HG03378 (cell line): ENCODE results near the gene ZMYND19.
A peak's percentile ranks its signal among the peaks of the same experiment; 100 is the strongest.
"Not testable (repeated sequence)": the region's sequence is repeated elsewhere in the genome, so short reads cannot be mapped to it uniquely, and the experiment has no call there.

Source experiments
- ATAC-seq: cut with Tn5 transposase; IDR thresholded peaks from one replicate; pipeline ENCODE4 v1.9.1; 2021; ENCODE audit warnings: mild to moderate bottlenecking, moderate library complexity; ENCODE audit not compliant: unreplicated experiment

ZMYND19 gene

GRCh38 chr9:137590469-137591383, at the start of gene ZMYND19:
Gene ZMYND19, minus strand, starts transcription at chr9:137590512. Its CDS starts 249 bp downstream, at chr9:137590263.
- peak; percentile 35 for ATAC-seq

- no peak for ATAC-seq
Observed at GRCh38 chr9:137639303-137640051, 49.2 kb upstream of the ZMYND19 start.

- ATAC-seq = no peak
Observed at GRCh38 chr9:137638680-137639079, 48.4 kb upstream of the ZMYND19 start.

- ATAC-seq = no peak
Observed at GRCh38 chr9:137634016-137634415, 43.7 kb upstream of the ZMYND19 start.

GRCh38 chr9:137632230-137633161, 42.2 kb upstream of the ZMYND19 start:
- ATAC-seq = no peak

GRCh38 chr9:137631345-137632229, 41.3 kb upstream of the ZMYND19 start:
- ATAC-seq = no peak

- no peak for ATAC-seq
Observed at GRCh38 chr9:137630679-137631078, 40.4 kb upstream of the ZMYND19 start.

- no peak for ATAC-seq
Observed at GRCh38 chr9:137630126-137630525, 39.8 kb upstream of the ZMYND19 start.

GRCh38 chr9:137627406-137627805, 37.1 kb upstream of the ZMYND19 start:
- ATAC-seq = not testable (repeated sequence)

- no peak for ATAC-seq
Observed at GRCh38 chr9:137626464-137626863, 36.2 kb upstream of the ZMYND19 start.

- ATAC-seq = not testable (repeated sequence)
Observed at GRCh38 chr9:137622211-137622610, 31.9 kb upstream of the ZMYND19 start.

- ATAC-seq = no peak
Observed at GRCh38 chr9:137621131-137621757, 30.9 kb upstream of the ZMYND19 start.

GRCh38 chr9:137620581-137620980, 30.3 kb upstream of the ZMYND19 start:
- no peak for ATAC-seq

- ATAC-seq = no peak
Observed at GRCh38 chr9:137620048-137620405, 29.7 kb upstream of the ZMYND19 start.

GRCh38 chr9:137619240-137620047, 29.1 kb upstream of the ZMYND19 start:
- ATAC-seq = no peak

- ATAC-seq = no peak
Observed at GRCh38 chr9:137618105-137619067, 28.1 kb upstream of the ZMYND19 start, which contains the start of gene EHMT1. Gene EHMT1, plus strand, starts transcription at chr9:137619005. Its CDS starts 24 bp downstream, at chr9:137619029.

GRCh38 chr9:137615387-137615871, 25.1 kb upstream of the ZMYND19 start:
- ATAC-seq = no peak
